HG03175 (cell line): Measurements from ENCODE around the gene JPH3.

Experiments used
- ATAC-seq: cut with Tn5 transposase; IDR thresholded peaks from one replicate; pipeline ENCODE4 v1.9.1; 2021; ENCODE audit warnings: mild to moderate bottlenecking, moderate library complexity; ENCODE audit not compliant: unreplicated experiment

JPH3 gene

DNA sequence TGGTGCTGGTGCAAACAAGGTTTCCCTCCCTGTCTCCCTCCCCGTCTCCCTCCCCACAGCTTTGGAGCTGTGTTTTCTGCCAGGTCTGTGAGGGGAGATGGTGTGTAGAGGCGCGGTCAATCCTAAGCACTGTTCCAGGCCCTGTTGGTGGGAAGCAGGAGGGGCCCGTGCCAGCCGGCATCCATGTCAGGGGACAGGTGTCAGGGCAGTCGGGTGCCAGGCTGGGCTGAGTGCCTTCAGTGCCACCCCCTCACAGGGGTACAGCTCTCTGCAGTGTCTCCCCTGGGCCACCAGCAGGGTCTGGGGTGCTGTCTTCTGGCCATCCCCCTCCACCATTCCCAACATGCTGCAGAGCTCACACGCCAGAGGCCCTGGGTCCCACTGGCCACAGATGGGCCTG, 89.9 kb downstream of the JPH3 start:
- no peak for ATAC-seq

DNA sequence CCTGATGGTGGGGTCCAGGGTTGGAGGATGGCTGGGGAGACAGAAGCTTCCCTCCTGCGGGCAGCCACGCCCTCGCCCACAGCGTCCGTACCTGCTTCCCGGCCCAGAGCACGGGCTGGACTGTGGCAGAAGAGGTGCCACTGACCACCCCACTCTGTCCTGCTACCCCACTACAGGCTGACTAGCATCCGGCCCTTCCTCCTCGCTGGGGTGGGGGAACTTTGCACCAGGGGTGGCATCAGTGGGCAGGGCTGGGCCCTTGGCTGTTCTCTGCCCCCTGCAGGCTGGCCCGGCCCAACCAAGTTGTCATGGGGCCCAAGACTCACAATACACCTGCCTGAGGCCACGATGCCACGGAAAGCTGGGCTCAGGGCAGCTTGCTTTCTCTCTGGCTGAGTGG, 90.4 kb downstream of the JPH3 start:
- ATAC-seq = no peak

DNA sequence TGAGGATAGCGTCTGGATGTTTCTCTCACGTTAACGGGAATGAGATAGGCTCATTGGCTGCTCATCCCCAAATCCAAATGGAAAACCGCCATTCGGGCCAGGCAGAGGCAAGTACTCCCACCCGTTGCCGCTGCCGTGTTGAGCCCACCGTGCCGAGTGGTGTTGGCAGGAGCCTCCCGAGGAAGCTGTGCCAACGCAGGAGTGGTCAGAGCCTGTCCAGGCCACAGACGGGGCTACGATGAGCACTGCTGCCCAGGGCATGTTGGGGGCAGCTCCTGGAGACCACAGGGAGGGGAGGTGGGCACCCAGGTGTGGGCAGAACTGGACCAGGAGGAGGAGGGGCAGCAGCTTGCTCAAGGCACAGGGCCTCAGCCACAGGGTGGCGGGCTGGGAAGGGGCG, 91.5 kb downstream of the JPH3 start:
- ATAC-seq = no peak

GRCh38 chr16:87694441-87695125, 92.3 kb downstream of the JPH3 start:
- ATAC-seq = no peak

DNA sequence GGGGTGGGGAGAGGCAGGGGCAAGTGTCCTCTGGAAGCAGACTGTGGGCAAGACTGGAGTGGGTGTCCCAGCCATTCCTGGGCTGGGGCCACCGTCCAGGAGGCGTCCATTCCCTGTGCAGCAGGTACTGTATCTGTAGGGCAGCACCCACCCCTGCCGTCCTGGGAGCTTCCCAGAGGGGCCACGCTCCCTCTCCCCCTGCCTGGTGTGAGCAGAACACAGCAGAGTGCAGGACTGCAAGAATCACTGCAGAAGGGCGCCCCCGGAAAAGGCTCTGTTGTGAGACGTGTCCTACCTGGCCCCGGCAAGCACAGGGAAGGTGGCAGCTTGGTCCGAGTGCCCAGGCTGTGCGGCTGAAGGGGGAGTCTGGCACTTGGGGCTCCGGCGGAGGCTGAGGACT, 93.2 kb downstream of the JPH3 start:
- ATAC-seq = no peak

- ATAC-seq = no peak
Measured at GRCh38 chr16:87696726-87697125, 94.4 kb downstream of the JPH3 start.

DNA sequence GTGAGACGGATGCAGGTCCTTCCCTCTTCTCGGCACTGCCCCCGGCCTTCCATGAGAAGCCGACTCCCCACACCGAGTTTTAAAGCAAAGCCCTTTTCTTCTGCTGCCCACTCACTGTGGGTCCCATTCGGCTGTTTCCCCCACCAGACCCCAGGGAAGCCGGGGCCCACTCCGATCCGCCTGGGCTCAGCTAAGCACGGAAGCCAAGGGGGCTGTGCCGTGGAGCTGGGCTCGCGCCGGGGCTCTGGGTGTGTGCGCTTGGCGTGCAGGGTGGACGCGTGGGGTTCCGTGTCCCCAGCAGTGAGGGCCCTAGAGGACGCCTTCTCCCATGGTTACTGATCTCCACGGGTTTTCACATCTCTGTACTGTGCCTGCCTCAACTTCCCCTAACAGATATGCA, 94.9 kb downstream of the JPH3 start:
- ATAC-seq = no peak

DNA sequence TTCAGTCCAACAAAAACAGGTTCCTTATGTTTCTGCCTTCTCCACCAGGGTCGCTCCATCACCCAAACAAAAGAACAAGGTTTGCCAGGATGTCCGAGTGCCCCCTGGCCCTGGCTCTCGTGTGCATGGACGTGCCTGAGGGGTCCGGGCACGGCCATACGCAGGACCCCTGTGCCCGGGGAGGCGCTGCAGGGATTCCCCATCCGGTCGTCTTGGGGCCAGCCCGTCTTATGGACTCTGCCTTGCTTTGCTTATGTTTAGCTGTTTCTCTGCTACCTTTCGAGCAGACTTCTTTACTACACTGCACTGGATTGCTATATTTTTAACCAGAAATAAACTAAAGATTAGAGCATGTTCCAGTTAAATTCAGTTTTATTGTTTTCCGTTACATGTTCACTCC, 95.5 kb downstream of the JPH3 start:
- no peak for ATAC-seq

DNA sequence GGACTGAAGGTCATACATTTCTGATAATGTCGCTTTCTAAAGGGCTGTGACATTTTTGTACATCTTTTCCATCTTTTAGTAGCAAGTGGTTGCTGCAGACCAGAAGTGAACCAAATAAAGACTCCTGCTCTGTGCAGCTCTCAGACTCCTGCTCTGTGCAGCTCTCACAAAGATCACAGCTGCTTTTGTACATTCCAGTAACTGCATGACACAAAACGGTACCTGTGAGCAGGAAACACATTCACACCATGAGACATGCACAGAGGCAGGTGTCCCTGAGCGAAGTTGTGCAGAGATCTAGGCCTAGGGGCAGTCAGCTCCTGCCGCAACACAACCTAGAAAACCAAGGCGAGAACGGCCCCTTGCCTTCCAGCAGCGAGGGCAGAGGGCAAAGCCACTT, 95.9 kb downstream of the JPH3 start:
- no peak for ATAC-seq

DNA sequence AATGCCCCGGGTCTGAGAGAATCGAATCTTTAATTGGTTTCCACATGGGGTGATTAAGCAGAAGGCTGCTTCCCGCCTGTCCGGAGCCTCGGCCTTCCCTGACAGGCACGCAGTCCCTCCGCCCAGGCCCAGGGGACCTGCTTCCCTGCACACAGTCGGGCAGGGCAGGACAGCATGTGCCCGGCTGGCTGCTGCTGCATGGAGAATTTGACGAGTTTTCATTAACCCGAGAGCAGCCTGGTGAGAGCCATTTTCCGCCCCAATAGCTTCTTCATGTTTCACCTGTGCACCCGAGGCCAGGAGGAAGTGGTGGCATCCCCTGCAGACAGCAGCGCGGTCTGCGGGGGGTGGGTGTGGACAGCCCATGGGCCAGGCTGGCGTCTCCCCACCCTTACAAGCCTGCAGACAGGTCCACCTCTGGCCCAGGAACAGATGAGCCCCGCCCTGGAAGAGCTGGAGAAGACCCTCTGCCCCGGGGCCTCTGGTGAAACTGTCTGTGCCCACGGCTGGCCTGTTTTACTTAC, 96.4 kb downstream of the JPH3 start:
- no peak for ATAC-seq

- ATAC-seq = no peak
Measured at GRCh38 chr16:87700406-87701077, 98.2 kb downstream of the JPH3 start.

- ATAC-seq = no peak
Measured at GRCh38 chr16:87701078-87701460, 98.8 kb downstream of the JPH3 start.

DNA sequence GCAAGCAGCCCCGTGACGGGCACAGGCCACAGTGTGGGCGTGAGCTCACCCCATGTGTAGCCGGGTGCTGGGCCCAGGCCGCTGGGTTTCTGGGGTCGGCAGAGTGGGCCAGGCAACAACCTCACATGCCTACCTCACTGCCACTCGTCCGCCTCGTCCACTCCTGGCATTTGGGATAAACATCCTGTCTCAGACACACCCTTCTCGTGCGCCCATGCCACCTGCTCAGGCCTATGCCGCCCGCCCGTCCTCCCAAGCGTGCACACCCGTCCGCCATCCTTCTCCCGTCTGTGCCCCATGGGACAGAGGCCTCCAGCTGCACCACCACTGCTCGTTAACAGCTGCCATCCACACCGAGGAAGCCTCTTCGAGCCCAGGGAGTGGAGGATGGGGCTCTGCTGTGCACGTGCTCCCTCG, 99.2 kb downstream of the JPH3 start:
- peak; percentile 34 for ATAC-seq

DNA sequence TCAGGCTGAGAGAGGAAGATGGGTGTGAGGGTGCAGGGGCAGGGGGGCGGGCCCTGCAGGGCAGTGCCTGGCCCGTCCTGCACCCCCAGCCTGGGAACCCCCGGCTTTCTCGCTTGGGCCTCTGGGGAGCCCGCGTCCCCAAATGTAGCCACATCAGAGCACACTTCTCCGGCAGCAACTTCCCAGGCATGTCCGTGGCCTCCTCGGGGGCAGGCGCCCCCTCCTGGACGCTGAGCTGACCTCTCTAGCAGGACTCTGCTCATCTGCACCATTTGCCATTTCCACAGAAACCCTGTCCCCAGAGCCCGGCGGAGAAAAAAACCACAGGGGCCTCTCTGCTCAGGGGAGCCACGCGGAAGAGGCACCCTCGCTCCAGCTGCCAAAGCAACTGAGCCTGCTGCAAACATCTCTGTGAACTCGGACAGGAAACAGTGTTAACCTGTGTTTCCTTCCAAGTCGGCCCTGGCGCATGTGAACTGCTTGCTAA, 100.1 kb downstream of the JPH3 start:
- peak; percentile 51 for ATAC-seq

DNA sequence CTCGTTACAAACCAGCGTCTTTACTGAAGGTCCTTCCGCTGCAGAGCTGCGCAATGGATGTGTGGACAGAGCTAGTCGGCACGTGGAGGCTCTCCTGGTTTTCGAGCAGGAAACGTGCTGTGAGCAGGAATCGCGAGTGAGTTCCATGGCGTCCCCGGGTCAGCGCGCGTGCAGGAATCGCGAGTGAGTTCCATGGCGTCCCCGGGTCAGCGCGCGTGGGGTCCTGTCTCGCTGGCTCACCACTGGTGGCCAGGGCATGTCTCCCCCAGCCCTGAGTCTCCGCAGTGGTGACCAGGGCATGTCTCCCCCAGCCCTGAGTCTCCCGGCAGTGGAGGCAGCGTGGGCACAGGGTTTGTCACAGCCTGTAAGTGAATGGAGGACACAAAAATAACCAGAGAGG, 100.8 kb downstream of the JPH3 start:
- no peak for ATAC-seq

DNA sequence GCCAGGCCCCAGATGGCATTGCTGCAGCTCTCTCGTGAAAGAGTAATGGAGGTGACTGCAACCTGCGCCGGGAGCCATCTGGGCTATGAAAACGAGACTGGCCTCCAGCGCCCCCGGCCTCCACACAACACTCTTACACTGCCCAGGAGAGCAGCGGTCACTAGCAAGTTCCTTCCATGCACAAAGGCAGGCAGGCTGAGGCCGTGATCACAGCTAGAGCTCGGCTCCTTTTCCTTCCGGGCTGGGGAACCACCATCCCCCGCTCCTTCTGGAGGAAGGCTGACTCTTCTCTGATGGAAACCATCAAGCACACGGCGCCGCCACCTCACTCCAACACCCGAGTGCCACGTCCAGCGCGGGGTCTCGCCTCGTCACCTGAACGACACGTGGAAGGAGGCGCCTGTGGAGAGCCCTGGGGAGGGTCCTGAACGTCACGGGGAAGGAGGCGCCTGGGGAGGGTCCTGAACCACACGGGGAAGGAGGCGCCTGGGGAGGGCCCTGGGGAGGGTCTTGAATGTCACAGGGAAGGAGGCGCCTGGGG, 101.6 kb downstream of the JPH3 start:
- ATAC-seq = no peak

DNA sequence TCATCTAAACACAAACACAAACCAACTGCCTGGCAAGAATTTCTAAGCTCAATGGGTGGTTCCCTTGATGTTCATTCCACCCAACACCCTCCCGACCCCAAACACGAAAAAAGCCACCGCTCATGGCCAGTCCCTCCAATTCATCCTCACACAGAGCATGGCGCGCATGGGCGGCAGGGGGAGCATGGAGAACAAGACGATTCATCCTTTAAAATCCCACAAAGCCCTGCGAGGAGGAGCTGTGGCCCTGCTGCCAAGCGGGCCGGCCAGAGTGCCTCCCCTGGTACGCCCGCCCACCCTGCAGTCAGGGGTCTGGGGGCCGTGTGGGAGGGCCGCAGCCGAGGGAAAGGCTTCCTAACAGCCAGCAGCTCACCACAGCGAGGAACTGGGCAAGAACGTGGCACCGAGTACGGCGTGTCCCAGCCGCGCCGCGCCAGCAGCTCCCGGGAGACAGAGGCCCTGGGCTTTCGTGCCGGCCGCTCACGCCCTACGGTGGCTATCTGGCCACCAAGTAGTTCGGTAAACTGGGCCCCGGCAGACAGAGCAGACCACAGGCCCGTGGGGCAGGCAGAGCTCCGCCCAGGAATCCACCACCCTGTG, 102.5 kb downstream of the JPH3 start:
- no peak for ATAC-seq

GRCh38 chr16:87705771-87706277, 103.5 kb downstream of the JPH3 start:
- no peak for ATAC-seq

- no peak for ATAC-seq
Measured at GRCh38 chr16:87706278-87707000, 104.1 kb downstream of the JPH3 start.

GRCh38 chr16:87707097-87707496, 104.8 kb downstream of the JPH3 start:
- no peak for ATAC-seq
